Tibial nerve (tissue), 4 donors: ENCODE measurements around the gene GHRL. TPM values are rescaled to one million over a fixed set of nuclear protein-coding genes. Genes with fewer than 3 reads are reported as not detected.

Source experiments
- DNase-seq, 2 donors: peaks; one replicate each; pipeline ENCODE4 v3.0.0-alpha.2; 2019; ENCODE audit warnings: low spot score in 2 of 2
- H3K27ac ChIP-seq, 4 donors: fragments of 200-600 bp; sonication (generic) in 3 of 4; one replicate each; pipeline ENCODE4 v1.5.1; 2017 to 2019; ENCODE audit warnings: mild to moderate bottlenecking in 1 of 4
- H3K27me3 ChIP-seq, 2 donors: fragments of 200-600 bp; sonication (generic) in 1 of 2; one replicate each; pipeline versions ENCODE4 v1.5.1 to v1.6.0; 2017 to 2019
- H3K36me3 ChIP-seq, 3 donors: fragments of 200-600 bp; sonication (generic); one replicate each; pipeline ENCODE4 v1.5.1; 2018 to 2019
- H3K4me1 ChIP-seq, 4 donors: fragments of 200-600 bp; sonication (generic) in 3 of 4; one replicate each; pipeline ENCODE4 v1.5.1; 2017 to 2019
- H3K4me3 ChIP-seq, 4 donors: fragments of 200-600 bp; sonication (generic) in 3 of 4; one replicate each; pipeline ENCODE4 v1.5.1; 2017 to 2019; ENCODE audit warnings: mild to moderate bottlenecking in 1 of 4, moderate library complexity in 1 of 4
- H3K9me3 ChIP-seq, 4 donors: fragments of 200-600 bp; sonication (generic) in 3 of 4; one replicate each; pipeline ENCODE4 v1.5.1; 2017 to 2019
- EP300 ChIP-seq, 2 donors: sonication (generic); formaldehyde crosslinking; IDR thresholded peaks; one replicate each; pipeline ENCODE4 v1.6.1; 2017; ENCODE audit warnings: antibody characterized with exemption in 2 of 2, mild to moderate bottlenecking in 1 of 2
- POLR2A ChIP-seq, 2 donors: fragments of 450-650 bp; IDR thresholded peaks; one replicate each; pipeline ENCODE4 v1.6.1; 2017; ENCODE audit warnings: antibody characterized with exemption in 2 of 2, mild to moderate bottlenecking in 2 of 2, moderate library complexity in 2 of 2
- WGBS, 2 donors: methylation state at CpG; one replicate each; pipeline ENCODE4 v1.1.5; 2018; 5-methylcytosine and 5-hydroxymethylcytosine counted together
- total RNA-seq, 4 donors: library from RNA; depleted of rRNA; stranded (reverse); fragments of >200 nt; gene quantifications; one replicate each; pipeline ENCODE4 v1.1.0, GENCODE V29; 2016
- TF ChIP-seq, protein P1 (sequence below), 5 experiments: fragments of 200-600 bp in 3 of 5; fragments of 450-650 bp in 2 of 5; sonication (generic) in 3 of 5; IDR thresholded peaks; one replicate each; pipeline ENCODE4 v1.5.1; 2016 to 2019; ENCODE audit warnings: antibody characterized with exemption in 5 of 5, mild to moderate bottlenecking in 3 of 5, moderate library complexity in 2 of 5

GHRL gene, protein sequence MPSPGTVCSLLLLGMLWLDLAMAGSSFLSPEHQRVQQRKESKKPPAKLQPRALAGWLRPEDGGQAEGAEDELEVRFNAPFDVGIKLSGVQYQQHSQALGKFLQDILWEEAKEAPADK
- total RNA-seq, result 1 to 10 TPM in 2 of 4 donors, under 1 TPM in 1, not detected in 1; 0.60 to 3.7 (median 2.9) TPM

GRCh38 chr3:10292505-10293419 lies at the start of gene GHRL:
Gene GHRL, minus strand, starts transcription at chr3:10292947. Its CDS starts 2,767 bp downstream, at chr3:10290180.
- Histone ChIP-seq H3K4me1 (peaks cover 0 to 4% (median 0%) of the 10 kb centered on the region in 4 donors), H3K4me3 (no peak within 1 kb of the TSS), H3K9me3 (no peaks in the 10 kb centered on the region), H3K36me3 (peaks cover 0 to 70% (median 0%) of the 10 kb centered on the region in 3 donors), H3K27me3 (no peaks in the 10 kb centered on the region), H3K27ac (no peak within 1 kb of the TSS)
- 77 to 83% methylated on average over 12 of the region's 12 CpGs for WGBS, 2 donors
- no peak for TF ChIP-seq EP300 (IDR thresholded peaks at IDR 0.05)
- no peak for TF ChIP-seq POLR2A (IDR thresholded peaks at IDR 0.05)
- TF ChIP-seq, protein P1, sequence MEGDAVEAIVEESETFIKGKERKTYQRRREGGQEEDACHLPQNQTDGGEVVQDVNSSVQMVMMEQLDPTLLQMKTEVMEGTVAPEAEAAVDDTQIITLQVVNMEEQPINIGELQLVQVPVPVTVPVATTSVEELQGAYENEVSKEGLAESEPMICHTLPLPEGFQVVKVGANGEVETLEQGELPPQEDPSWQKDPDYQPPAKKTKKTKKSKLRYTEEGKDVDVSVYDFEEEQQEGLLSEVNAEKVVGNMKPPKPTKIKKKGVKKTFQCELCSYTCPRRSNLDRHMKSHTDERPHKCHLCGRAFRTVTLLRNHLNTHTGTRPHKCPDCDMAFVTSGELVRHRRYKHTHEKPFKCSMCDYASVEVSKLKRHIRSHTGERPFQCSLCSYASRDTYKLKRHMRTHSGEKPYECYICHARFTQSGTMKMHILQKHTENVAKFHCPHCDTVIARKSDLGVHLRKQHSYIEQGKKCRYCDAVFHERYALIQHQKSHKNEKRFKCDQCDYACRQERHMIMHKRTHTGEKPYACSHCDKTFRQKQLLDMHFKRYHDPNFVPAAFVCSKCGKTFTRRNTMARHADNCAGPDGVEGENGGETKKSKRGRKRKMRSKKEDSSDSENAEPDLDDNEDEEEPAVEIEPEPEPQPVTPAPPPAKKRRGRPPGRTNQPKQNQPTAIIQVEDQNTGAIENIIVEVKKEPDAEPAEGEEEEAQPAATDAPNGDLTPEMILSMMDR (IDR thresholded peaks at IDR 0.05), result no peak
- DNase-seq, result no peak

DNA sequence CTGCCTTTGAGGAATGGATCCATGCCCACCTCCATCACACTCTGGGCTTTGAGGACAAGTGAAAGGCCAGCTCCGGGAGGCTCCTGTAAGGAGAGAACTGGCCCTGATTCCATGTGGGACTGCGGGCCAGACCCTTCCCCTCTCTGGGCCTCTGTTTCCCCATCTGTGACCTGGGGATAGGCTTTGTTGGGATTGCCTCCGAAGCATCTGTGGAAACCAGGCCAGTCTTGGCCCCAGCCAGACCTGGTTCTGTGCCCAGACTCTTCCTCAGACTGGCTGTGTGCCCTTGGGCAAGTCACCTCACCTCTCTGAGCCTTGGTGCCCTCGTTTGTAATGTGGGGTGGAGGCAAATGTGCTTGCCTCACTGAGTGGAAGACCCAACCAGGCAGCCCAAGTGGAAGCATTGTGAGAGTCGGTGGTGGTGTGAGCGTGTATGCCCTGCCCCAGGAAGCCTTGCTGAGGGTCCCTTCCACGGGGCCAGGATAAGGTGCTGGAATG lies 49.2 kb upstream of the GHRL start:
- Histone ChIP-seq H3K9me3 (no peaks in the 10 kb centered on the region), H3K27ac (no peak overlapping the region), H3K36me3 (peaks cover 0 to 13% (median 0%) of the 10 kb centered on the region in 3 donors), H3K27me3 (no peaks in the 10 kb centered on the region), H3K4me1 (no peaks in the 10 kb centered on the region), H3K4me3 (no peak overlapping the region)
- DNase-seq, result no peak
- whole genome bisulfite sequencing, 2 donors, result 69 to 70% methylated on average over 4 to 7 of the region's 7 CpGs
- TF ChIP-seq EP300 (IDR thresholded peaks at IDR 0.05), result no peak
- TF ChIP-seq, protein P1 (IDR thresholded peaks at IDR 0.05), result no peak
- TF ChIP-seq POLR2A (IDR thresholded peaks at IDR 0.05), result no peak

DNA sequence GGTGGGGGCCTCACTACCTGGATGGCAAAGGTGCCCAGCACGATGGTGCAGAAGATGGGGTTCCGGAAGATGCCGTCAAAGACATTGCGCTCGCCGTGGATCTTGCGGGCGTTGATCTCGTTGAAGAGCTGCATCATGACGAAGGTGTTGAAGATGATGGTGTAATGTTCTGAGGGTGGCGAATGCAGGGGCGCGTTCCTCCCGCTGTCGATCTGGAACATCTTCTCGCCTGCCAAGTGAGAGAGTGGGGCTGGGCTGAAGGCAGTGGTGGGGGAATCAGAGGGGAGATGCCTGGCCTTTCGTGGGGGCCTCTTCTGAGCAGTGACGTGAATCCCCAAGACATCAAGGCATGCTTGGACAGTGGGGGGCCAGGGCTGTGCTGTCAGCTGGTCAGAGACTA lies 47.7 kb upstream of the GHRL start:
- Histone ChIP-seq H3K27me3 (no peaks in the 10 kb centered on the region), H3K4me3 (no peak overlapping the region), H3K36me3 (peaks cover 0 to 13% (median 0%) of the 10 kb centered on the region in 3 donors), H3K4me1 (no peaks in the 10 kb centered on the region), H3K9me3 (no peaks in the 10 kb centered on the region), H3K27ac (no peak overlapping the region)
- TF ChIP-seq EP300 (IDR thresholded peaks at IDR 0.05) (no peak), POLR2A (IDR thresholded peaks at IDR 0.05) (no peak)
- TF ChIP-seq, protein P1 (IDR thresholded peaks at IDR 0.05), result no peak
- WGBS, 2 donors, result 90 to 91% methylated on average over 17 to 18 of the region's 18 CpGs
- no peak for DNase-seq

DNA sequence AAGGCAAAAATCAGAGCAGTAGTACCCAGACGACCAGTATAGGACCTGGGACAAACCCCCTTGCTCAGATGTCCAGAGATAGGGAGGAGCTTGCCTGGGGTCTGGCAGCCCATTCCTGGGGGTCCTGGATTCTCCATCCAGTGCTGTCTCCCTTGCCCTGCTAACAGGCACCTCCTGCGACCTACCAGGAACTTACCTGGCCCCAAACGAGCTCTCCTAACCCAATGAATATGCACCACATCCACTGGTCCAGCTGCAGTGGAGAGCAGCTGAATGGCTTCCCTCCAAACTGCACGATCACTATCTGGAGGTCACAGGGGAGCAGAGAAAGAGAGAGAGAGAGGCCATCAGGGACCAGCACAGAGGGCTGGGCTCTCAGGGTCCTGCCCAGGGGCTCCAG lies 47.3 kb upstream of the GHRL start:
- TF ChIP-seq, protein P1 (IDR thresholded peaks at IDR 0.05), result no peak
- TF ChIP-seq EP300 (IDR thresholded peaks at IDR 0.05) (no peak), POLR2A (IDR thresholded peaks at IDR 0.05) (no peak)
- no peak overlapping the region for H3K4me3 ChIP-seq
- 34 to 52% methylated on average over 4 of the region's 4 CpGs for WGBS, 2 donors
- no peaks in the 10 kb centered on the region for H3K4me1 ChIP-seq
- DNase-seq, result no peak
- H3K9me3 ChIP-seq, result no peaks in the 10 kb centered on the region
- no peaks in the 10 kb centered on the region for H3K27me3 ChIP-seq
- H3K36me3 ChIP-seq, result peaks cover 0 to 13% (median 0%) of the 10 kb centered on the region in 3 donors
- no peak overlapping the region for H3K27ac ChIP-seq
